ENCODE results near the gene SLC12A2.
A peak's percentile ranks its signal among the peaks of the same experiment; 100 is the strongest.

Gene SLC12A2

DNA sequence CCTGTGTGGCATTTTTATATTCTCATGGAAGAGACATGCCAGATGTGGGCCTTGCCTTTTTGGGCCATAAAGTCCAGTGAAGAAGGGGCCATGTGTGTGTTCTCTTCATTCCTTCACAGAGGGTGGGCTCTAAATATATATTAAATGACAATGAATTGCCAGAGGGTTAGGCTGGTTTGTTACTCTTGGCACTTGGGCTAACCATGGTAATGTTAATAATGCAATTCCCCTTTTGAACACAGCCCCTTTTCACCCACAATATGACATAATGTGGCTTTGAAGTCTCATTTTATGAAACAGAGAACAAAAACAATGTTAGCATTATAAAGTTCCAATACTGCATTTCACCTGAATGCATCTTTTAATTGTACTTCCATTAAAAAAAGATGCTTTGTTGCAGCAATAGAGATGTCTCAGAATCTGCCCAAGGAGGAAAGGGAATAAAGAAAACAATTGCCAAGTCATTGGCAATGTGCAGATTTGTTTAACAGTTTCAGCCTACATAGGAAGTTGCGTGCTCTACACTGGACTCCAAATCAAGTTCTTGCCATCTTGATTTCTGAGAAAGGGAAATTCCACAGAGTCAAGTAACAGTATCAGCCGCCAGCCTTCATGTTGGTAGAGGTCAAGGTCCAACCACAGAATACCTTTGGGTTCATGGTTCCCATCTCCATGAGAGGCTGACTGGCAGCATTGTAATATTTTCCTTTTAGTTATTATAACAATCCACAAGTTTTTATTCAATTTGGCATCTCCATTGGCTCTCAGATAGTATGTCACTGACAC lies 141.9 kb downstream of the SLC12A2 start:
- DNase-seq (ENCODE audit: low read depth, low spot score): peak; percentile 59

DNA sequence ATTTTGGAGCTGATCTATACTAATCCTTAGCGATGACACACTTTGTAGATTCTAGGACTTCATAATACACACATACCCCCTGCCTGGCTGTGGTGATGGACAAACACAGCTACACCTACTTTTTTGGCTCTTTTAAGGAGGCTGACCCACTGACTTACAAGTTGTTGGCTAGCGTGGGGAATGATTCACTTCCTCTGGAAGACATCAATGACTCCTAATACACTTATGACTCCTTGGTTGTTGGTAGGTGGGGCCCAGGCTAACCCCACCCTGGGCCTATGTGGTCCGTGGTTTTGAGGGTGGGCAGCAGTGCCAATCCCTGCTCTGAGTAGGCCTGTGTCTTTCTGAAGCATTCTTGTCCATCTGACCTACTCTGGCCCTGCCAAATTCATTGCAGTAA lies 144.4 kb downstream of the SLC12A2 start:
- peak; percentile 94 for DNase-seq (ENCODE audit: low read depth, low spot score)

DNA sequence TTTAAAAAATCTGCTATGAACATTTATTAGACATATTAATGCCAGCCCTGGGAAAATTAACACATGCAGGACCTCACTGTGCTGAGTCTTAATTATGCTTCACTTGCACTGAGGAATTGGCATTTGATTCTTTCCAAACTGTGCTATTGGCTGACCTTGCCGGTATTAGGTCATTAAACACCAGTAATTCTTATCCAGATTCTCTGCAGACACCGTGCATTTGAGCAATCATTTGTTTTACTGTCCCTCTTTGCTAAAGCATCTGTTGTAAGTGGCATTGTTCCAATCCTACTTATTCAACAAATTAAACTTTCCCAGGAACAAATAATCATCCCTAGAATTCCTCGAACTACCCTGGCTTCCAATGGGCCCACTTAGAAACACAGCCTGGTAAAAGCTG lies 145.0 kb downstream of the SLC12A2 start:
- DNase-seq (ENCODE audit: low read depth, low spot score): peak; percentile 85

DNA sequence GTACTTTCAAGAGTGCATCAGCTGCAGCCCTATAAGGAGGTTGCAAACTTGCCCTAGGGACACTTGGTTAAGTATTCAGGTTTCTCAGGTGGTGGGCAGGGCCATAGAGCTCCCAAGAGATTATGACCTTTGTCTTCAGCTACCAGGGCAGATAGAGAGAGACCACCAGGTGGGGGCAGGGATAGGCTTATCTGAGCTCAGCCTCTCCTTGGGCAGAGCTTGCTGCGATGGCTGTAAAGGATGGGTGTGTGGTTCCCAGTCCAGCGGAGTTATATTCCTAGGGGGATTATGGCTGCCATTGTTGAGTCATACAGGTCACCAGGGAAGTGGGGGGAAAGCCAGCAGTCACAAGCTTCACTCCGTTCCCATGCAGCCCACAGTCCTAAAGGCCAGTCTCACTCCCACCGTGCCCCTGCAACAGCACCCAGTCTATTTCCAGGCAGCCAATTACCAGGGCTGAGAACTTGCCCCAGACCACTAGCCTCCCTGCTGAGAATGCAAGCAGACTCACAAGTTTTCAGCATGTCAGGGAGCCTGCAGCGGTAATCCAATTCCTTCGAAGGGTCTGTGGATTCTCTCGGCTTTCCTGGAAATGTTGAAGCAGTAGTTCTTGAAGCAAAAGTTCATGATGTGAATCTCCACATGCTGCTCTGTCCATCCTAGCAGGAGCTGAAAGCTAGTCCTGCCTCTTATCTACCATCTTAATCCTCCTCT lies 151.5 kb downstream of the SLC12A2 start:
- no peak for DNase-seq (ENCODE audit: low read depth, low spot score)

DNA sequence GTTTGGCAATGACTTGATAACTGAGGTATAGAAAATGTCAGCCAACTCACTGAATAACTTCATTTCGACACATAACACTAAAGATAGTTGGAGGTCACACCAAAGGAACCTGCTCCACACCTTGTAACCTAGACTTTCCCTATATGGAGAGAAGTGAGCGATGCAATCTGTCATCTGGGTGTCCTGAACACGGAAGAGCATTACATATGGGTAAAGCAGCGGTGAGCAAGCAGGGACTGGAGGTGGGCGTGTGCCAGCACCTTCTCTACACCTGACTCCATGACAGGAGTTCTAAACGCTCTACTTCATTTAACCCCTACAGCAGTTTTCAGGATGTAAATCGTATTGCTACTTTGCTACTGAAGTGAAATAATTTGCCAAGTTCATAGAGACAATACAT lies 152.8 kb downstream of the SLC12A2 start:
- DNase-seq (ENCODE audit: low read depth, low spot score): no peak

DNA sequence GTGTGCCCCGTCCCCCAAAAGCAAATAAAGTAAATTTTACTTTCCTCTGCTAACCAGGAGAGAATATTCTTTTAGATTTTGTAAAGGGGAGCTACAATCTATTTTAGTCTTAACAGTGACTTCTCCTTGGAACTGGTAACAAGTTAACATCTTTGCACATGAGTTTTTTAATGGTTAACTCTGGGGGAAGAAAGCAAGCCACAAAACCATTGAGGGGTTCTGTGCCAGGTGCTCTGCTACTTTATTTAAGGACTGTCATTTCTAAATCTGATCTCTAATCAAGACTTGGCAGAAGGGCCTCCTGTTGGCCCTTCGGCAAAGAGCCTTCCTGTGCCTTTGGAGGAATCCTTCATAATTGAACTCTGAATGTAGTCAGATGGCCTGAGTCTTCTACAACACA lies 153.4 kb downstream of the SLC12A2 start:
- no peak for DNase-seq (ENCODE audit: low read depth, low spot score)

DNA sequence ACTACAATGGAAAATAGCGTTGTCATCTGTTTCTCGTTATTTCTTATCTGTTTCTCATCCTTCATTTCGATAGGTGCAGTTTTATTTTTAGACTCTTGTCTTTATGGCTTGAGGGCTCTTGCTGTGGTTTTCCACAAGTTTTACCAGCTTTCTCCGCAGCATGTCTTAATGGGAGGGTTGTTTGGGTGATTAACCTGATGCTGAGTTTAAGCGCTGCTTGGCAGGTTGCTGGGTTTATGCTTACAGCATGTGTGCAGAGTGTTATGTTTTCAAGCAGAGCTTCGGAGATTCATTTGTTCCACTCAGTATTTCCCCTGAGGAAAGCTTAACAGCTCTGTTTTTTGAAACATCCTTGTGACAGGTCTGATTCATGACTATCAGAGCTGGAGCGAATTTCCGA lies 154.0 kb downstream of the SLC12A2 start:
- peak; percentile 37 for DNase-seq (ENCODE audit: low read depth, low spot score)

All from astrocyte of the hippocampus (primary cell).